Astrocyte (in vitro differentiated cells and primary cell): Measurements from ENCODE around the gene PPP1R15B.
A peak's percentile ranks its signal among the peaks of the same experiment; 100 is the strongest.

Source experiments
- EZH2 ChIP-seq: IDR thresholded peaks from 2 replicates; pipeline ENCODE4 v1.6.1; 2012; ENCODE audit warnings: mild to moderate bottlenecking, low read length, inconsistent platforms; ENCODE audit not compliant: insufficient read depth
- TF ChIP-seq, protein P1 (sequence below): IDR thresholded peaks from 2 replicates; pipeline ENCODE4 v1.5.1; 2011; ENCODE audit warnings: low read depth, mild to moderate bottlenecking, inconsistent platforms, low read length, moderate library complexity; ENCODE audit not compliant: insufficient read depth

DNA sequence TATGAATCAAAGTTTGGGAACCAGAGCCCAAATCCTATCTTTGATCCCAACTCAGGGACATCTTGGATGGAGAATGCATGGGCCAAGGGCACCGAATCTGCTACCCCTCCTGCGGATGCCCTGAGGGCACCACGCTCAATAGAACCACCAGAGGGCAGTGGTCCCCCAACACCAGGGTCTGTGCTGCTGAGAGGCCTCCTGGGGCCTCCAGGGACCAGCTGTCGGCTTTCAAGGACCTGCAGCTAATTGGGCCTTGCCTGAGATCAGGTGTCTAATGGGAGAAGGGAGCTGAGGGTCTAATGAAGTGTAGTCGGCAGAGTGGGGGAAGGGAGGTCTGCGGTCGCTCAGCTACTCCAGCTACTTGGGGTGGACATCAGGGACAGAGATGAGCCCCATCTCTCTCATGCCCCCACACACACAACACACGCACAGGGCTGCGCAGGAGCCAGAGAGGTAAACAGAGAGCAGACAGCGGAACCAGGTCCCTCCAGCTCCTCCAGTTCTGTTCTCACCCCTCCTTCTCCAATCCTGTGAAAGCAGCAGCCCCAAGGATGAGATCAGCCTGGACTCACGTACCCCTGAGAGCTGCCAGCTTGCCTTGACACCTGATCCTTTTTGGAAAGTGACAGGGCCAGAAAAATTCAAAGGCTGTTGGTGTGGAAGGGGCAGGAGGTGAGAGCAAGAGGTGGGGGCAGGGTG, 34.9 kb upstream of the PPP1R15B start:
- TF ChIP-seq EZH2: no peak
- TF ChIP-seq, protein P1, sequence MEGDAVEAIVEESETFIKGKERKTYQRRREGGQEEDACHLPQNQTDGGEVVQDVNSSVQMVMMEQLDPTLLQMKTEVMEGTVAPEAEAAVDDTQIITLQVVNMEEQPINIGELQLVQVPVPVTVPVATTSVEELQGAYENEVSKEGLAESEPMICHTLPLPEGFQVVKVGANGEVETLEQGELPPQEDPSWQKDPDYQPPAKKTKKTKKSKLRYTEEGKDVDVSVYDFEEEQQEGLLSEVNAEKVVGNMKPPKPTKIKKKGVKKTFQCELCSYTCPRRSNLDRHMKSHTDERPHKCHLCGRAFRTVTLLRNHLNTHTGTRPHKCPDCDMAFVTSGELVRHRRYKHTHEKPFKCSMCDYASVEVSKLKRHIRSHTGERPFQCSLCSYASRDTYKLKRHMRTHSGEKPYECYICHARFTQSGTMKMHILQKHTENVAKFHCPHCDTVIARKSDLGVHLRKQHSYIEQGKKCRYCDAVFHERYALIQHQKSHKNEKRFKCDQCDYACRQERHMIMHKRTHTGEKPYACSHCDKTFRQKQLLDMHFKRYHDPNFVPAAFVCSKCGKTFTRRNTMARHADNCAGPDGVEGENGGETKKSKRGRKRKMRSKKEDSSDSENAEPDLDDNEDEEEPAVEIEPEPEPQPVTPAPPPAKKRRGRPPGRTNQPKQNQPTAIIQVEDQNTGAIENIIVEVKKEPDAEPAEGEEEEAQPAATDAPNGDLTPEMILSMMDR: peak; percentile 53
